ENCODE results near the gene SYNC.
"Not testable (repeated sequence)": the region's sequence is repeated elsewhere in the genome, so short reads cannot be mapped to it uniquely, and the experiment has no call there.

The SYNC gene

GRCh38 chr1:32693455-32694174, 9.0 kb downstream of the SYNC start:
- no peak for DNase-seq (ENCODE audit: low read depth in 3 of 3)

GRCh38 chr1:32686387-32686786, 16.2 kb downstream of the SYNC start:
- DNase-seq (ENCODE audit: low read depth in 3 of 3): no peak

- DNase-seq (ENCODE audit: low read depth in 3 of 3): no peak
These were observed 17.1 kb downstream of the SYNC start for GRCh38 chr1:32685498-32685897.

GRCh38 chr1:32684167-32684811, 18.3 kb downstream of the SYNC start:
- DNase-seq (ENCODE audit: low read depth in 3 of 3): no peak

GRCh38 chr1:32683397-32683796, 19.2 kb downstream of the SYNC start:
- no peak for DNase-seq (ENCODE audit: low read depth in 3 of 3)

GRCh38 chr1:32681999-32682398, 20.6 kb downstream of the SYNC start:
- DNase-seq (ENCODE audit: low read depth in 3 of 3): no peak

- DNase-seq (ENCODE audit: low read depth in 3 of 3): no peak
These were observed 21.1 kb downstream of the SYNC start for GRCh38 chr1:32681509-32681908.

GRCh38 chr1:32680642-32681041, 21.9 kb downstream of the SYNC start:
- no peak for DNase-seq (ENCODE audit: low read depth in 3 of 3)

GRCh38 chr1:32679993-32680392, 22.6 kb downstream of the SYNC start:
- DNase-seq (ENCODE audit: low read depth in 3 of 3): not testable (repeated sequence)

GRCh38 chr1:32676945-32677344, 25.6 kb downstream of the SYNC start:
- no peak for DNase-seq (ENCODE audit: low read depth in 3 of 3)

- not testable (repeated sequence) for DNase-seq (ENCODE audit: low read depth in 3 of 3)
These were observed 33.9 kb downstream of the SYNC start for GRCh38 chr1:32668716-32669115.

GRCh38 chr1:32666901-32667566, 35.5 kb downstream of the SYNC start:
- DNase-seq (ENCODE audit: low read depth in 3 of 3): no peak

- no peak for DNase-seq (ENCODE audit: low read depth in 3 of 3)
These were observed 36.7 kb downstream of the SYNC start for GRCh38 chr1:32665915-32666314.

- no peak for DNase-seq (ENCODE audit: low read depth in 3 of 3)
These were observed 43.0 kb downstream of the SYNC start for GRCh38 chr1:32659581-32659980.

GRCh38 chr1:32652244-32652962, 50.2 kb downstream of the SYNC start:
- DNase-seq (ENCODE audit: low read depth in 3 of 3): no peak

GRCh38 chr1:32651461-32652073, 51.0 kb downstream of the SYNC start:
- DNase-seq (ENCODE audit: low read depth in 3 of 3): no peak

GRCh38 chr1:32650752-32651460, 51.7 kb downstream of the SYNC start, which contains the start of gene RBBP4:
Gene RBBP4, plus strand, starts transcription at chr1:32651208. Its CDS starts 99 bp downstream, at chr1:32651307.
- DNase-seq (ENCODE audit: low read depth in 3 of 3): peak; percentile 96 to 99 (median 98)

GRCh38 chr1:32650248-32650751, 52.3 kb downstream of the SYNC start, which contains the start of gene ZBTB8OS:
Gene ZBTB8OS, minus strand, starts transcription at chr1:32650550. Its CDS starts 21 bp downstream, at chr1:32650529.
- peak; percentile 76 to 85 (median 81) for DNase-seq (ENCODE audit: low read depth in 3 of 3)

GRCh38 chr1:32647308-32648134, 55.0 kb downstream of the SYNC start:
- no peak for DNase-seq (ENCODE audit: low read depth in 3 of 3)

GRCh38 chr1:32644426-32644825, 58.1 kb downstream of the SYNC start:
- no peak for DNase-seq (ENCODE audit: low read depth in 3 of 3)

All from stimulated activated CD4-positive, alpha-beta T cell treated with anti-CD3 and anti-CD28 coated beads, TNF-alpha, amount 100 ng/mL, for 48 hours (primary cell).